Measurements from ENCODE around the gene CR2. TPM values are rescaled to one million over a fixed set of nuclear protein-coding genes. Genes with fewer than 3 reads are reported as not detected.

CR2 gene
- polyA plus RNA-seq, 1 experiment, result not detected

DNA sequence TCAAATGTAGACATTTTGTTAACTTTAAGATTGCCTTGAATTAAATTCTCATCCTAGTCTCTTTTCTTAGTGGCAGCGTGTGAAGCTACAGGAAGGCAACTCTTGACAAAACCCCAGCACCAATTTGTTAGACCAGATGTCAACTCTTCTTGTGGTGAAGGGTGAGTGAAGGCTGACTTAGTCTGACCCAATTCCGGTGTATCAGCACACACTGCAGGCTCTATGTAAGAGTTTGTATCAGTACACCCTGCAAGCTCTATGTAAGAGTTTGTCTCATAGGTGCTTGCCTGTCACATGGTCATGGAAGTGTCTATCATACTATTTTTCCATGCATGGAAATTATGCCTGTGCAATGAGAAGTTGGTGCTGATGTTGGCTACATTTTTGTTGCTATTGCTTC, 16.8 kb downstream of the CR2 start:
- Histone ChIP-seq H3K9me3 (ENCODE audit: control insufficient read depth, insufficient read depth, low read length) (no peaks in the 10 kb centered on the region), H3K4me3 (ENCODE audit: low read depth, low read length) (no peak overlapping the region), H3K27ac (ENCODE audit: low read depth, low read length) (no peak overlapping the region), H3K27me3 (ENCODE audit: control insufficient read depth, insufficient read depth, low read length) (no peaks in the 10 kb centered on the region)
- ChIA-PET CTCF (no interaction called here), POLR2A (no interaction called here)
- no peak for TF ChIP-seq CTCF (IDR thresholded peaks at IDR 0.05; ENCODE audit: low read depth, low read length)
- DNase-seq (ENCODE audit: low read depth, low spot score), result no peak

- Histone ChIP-seq H3K27ac (ENCODE audit: low read depth, low read length) (no peak overlapping the region), H3K27me3 (ENCODE audit: control insufficient read depth, insufficient read depth, low read length) (no peaks in the 10 kb centered on the region), H3K4me3 (ENCODE audit: low read depth, low read length) (no peak overlapping the region), H3K9me3 (ENCODE audit: control insufficient read depth, insufficient read depth, low read length) (no peaks in the 10 kb centered on the region)
- ChIA-PET CTCF (interaction anchor here (1.4 kb wide), 1 partner anchor 25 kb away, joined by 3 read pairs; no protein-coding TSS in a partner anchor), POLR2A (no interaction called here)
- TF ChIP-seq CTCF (IDR thresholded peaks at IDR 0.05; ENCODE audit: low read depth, low read length), result no peak
- no peak for DNase-seq (ENCODE audit: low read depth, low spot score)
Observed at GRCh38 chr1:207474210-207474609, 20.1 kb downstream of the CR2 start.

- POLR2A ChIA-PET, result no interaction called here
- H3K9me3 ChIP-seq (ENCODE audit: control insufficient read depth, insufficient read depth, low read length), result no peaks in the 10 kb centered on the region
- no peaks in the 10 kb centered on the region for H3K27me3 ChIP-seq (ENCODE audit: control insufficient read depth, insufficient read depth, low read length)
- H3K27ac ChIP-seq (ENCODE audit: low read depth, low read length), result no peak overlapping the region
- no peak for TF ChIP-seq CTCF (IDR thresholded peaks at IDR 0.05; ENCODE audit: low read depth, low read length)
- H3K4me3 ChIP-seq (ENCODE audit: low read depth, low read length), result no peak overlapping the region
- no peak for DNase-seq (ENCODE audit: low read depth, low spot score)
- CTCF ChIA-PET, result interaction anchor here (1.5 kb wide), 1 partner anchor 134 kb away, joined by 3 read pairs; no protein-coding TSS in a partner anchor
Observed at GRCh38 chr1:207486198-207486597, 32.1 kb downstream of the CR2 start.

DNA sequence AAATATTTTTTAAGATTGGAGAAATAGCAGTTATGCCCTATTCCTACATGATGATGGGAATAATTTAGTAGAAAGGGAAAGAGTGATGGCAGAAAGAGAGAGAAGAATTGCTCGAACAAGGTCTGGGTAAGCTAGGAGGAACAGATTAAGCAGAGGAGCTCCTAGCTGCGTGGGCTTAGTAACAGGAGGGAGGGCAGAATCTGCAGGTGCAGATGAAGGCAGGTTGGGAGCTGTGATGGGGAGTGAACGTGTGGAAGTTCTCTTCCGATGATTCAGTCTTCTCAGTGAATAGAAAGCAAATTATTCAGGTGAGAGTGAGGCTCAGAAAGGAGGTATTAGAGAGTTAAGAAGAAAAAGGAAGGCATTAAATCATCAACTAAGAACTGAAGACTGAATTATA, 33.5 kb downstream of the CR2 start:
- no peak for TF ChIP-seq CTCF (IDR thresholded peaks at IDR 0.05; ENCODE audit: low read depth, low read length)
- Histone ChIP-seq H3K4me3 (ENCODE audit: low read depth, low read length) (no peak overlapping the region), H3K27ac (ENCODE audit: low read depth, low read length) (no peak overlapping the region), H3K27me3 (ENCODE audit: control insufficient read depth, insufficient read depth, low read length) (no peaks in the 10 kb centered on the region), H3K9me3 (ENCODE audit: control insufficient read depth, insufficient read depth, low read length) (no peaks in the 10 kb centered on the region)
- ChIA-PET POLR2A (no interaction called here), CTCF (interaction anchor here (1.5 kb wide), 1 partner anchor 133 kb away, joined by 3 read pairs; no protein-coding TSS in a partner anchor)
- DNase-seq (ENCODE audit: low read depth, low spot score), result no peak

- Histone ChIP-seq H3K27me3 (ENCODE audit: control insufficient read depth, insufficient read depth, low read length) (peaks cover 16% of the 10 kb centered on the region), H3K9me3 (ENCODE audit: control insufficient read depth, insufficient read depth, low read length) (no peaks in the 10 kb centered on the region), H3K27ac (ENCODE audit: low read depth, low read length) (no peak overlapping the region), H3K4me3 (ENCODE audit: low read depth, low read length) (no peak overlapping the region)
- TF ChIP-seq CTCF (IDR thresholded peaks at IDR 0.05; ENCODE audit: low read depth, low read length), result no peak
- ChIA-PET POLR2A (no interaction called here), CTCF (no interaction called here)
- DNase-seq (ENCODE audit: low read depth, low spot score), result no peak
Observed at GRCh38 chr1:207493212-207493611, 39.1 kb downstream of the CR2 start.

Data from AG04450 (cell line).